ENCODE data around the gene CLNS1A.
"Not testable (repeated sequence)": the region's sequence is repeated elsewhere in the genome, so short reads cannot be mapped to it uniquely, and the experiment has no call there.

The CLNS1A gene

DNA sequence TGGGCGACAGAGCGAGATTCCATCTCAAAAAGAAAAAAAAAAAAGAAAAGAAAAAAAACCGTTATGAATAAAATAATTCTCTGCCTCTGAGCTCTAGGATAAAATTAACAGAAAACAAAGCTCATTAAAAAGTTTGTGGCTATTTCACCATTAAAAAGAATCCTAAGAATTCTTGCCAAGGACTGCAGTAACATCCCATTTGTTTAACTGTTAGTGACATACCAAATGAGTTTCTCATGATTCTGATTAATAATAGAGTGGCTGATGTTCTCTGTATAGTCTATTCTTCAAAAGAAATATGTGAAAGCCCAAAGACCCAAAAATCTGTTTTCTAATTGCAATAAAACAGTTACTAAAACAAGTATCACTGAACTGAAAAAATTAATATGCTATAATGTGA is 19.7 kb downstream of the CLNS1A start:
- DNase-seq = no peak

GRCh38 chr11:77611921-77612320 is 25.7 kb downstream of the CLNS1A start:
- no peak for DNase-seq

DNA sequence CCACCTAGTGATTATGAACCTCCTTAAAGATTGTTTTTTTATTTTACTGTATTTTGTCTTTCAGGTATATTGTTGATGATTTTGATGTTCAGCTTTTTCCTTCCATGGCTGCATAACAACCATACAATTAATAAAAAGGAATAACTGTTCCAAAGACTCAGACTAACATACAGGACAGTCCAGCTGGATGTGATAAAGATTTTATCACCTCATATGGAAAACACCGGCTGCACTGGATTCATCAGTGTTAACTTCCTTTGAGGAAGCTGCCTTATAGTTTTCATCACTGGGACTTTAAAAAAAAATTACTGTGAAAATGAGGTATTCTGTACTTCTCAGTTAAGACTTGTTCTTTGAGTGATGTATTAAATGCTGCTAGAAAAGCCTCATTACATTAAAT is 28.4 kb downstream of the CLNS1A start:
- DNase-seq = no peak

GRCh38 chr11:77604281-77604680 is 33.3 kb downstream of the CLNS1A start:
- DNase-seq = no peak

- DNase-seq = peak; percentile 10
These were observed 35.1 kb downstream of the CLNS1A start for GRCh38 chr11:77602381-77603088.

GRCh38 chr11:77598195-77598594 is 39.4 kb downstream of the CLNS1A start:
- DNase-seq = no peak

DNA sequence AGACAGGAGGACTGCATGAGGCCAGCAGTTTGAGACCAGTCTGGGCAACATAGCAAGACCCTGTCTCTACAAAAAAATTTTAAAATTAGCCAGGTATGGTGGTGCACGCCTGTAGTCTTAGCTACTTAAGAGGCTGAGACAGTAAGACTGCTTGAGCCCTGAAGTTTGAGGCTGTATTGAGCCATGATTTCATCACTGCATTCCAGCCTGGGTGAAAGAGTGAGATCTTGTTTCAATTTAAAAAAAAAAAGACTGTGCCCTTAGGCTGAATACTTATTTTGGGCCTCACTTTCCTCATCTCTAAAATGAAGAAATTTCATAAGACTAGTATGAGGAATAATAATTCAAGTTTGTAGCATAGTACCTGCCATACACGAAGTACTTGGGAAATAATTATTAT is 41.0 kb downstream of the CLNS1A start:
- DNase-seq = no peak

GRCh38 chr11:77593883-77594282 is 43.7 kb downstream of the CLNS1A start:
- DNase-seq = no peak

GRCh38 chr11:77592727-77593126 is 44.9 kb downstream of the CLNS1A start:
- DNase-seq = no peak

DNA sequence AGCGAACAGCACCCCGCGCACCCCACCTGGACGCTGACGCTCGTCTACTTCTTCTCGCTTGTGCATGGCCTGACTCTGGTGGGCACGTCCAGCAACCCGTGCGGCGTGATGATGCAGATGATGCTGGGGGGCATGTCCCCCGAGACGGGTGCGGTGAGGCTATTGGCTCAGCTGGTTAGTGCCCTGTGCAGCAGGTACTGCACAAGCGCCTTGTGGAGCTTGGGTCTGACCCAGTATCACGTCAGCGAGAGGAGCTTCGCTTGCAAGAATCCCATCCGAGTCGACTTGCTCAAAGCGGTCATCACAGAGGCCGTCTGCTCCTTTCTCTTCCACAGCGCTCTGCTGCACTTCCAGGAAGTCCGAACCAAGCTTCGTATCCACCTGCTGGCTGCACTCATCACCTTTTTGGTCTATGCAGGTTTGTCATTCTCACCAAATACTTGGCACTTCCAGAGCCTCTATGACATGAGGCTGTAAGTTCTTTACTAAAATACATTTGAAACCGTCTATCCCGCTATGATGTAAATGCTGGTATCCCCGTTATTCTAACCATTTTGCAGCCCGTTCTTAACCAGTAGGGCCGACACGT is 47.3 kb downstream of the CLNS1A start:
- DNase-seq = peak; percentile 0

GRCh38 chr11:77589521-77590193 is 47.9 kb downstream of the CLNS1A start, which contains the start of gene AQP11:
AQP11 (plus strand) TSS chr11:77589953; CDS start chr11:77589993, 40 bp downstream.
- peak; percentile 91 for DNase-seq

GRCh38 chr11:77589181-77589520 is 48.4 kb downstream of the CLNS1A start:
- no peak for DNase-seq

GRCh38 chr11:77580712-77581337 is 56.8 kb downstream of the CLNS1A start:
- DNase-seq = no peak

DNA sequence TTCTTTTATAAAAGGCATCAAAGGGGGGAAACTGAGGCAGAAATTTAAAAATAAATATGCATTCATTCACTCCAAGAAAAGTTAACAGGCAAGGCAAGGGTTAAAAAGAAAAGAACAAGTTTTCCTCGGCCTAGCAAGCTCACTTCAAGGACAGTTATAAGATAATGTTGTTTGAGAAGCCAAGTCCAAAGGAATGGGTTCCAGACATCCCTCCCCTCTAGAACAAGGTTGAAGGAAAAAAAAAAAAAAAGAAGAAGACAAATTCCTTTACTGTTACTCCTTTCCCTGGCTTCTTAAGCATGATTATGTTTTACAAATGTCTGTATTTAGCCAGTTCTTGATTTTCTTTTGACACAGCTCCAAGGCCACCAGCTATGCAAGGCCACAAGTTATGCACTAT is 62.2 kb downstream of the CLNS1A start:
- DNase-seq = not testable (repeated sequence)

DNA sequence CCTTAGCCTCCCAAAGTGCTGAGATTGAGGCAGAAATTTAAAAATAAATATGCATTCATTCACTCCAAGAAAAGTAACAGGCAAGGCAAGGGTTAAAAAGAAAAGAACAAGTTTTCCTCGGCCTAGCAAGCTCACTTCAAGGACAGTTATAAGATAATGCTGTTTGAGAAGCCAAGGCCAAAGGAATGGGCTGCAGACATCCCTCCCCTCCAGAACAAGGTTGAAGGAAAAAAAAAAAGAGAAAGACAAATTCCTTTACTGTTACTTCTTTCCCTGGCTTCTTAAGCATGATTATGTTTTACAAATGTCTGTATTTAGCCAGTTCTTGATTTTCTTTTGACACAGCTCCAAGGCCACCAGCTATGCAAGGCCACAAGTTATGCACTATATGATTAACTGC is 66.7 kb downstream of the CLNS1A start:
- not testable (repeated sequence) for DNase-seq

GRCh38 chr11:77569676-77570070 is 67.9 kb downstream of the CLNS1A start:
- DNase-seq = no peak

DNA sequence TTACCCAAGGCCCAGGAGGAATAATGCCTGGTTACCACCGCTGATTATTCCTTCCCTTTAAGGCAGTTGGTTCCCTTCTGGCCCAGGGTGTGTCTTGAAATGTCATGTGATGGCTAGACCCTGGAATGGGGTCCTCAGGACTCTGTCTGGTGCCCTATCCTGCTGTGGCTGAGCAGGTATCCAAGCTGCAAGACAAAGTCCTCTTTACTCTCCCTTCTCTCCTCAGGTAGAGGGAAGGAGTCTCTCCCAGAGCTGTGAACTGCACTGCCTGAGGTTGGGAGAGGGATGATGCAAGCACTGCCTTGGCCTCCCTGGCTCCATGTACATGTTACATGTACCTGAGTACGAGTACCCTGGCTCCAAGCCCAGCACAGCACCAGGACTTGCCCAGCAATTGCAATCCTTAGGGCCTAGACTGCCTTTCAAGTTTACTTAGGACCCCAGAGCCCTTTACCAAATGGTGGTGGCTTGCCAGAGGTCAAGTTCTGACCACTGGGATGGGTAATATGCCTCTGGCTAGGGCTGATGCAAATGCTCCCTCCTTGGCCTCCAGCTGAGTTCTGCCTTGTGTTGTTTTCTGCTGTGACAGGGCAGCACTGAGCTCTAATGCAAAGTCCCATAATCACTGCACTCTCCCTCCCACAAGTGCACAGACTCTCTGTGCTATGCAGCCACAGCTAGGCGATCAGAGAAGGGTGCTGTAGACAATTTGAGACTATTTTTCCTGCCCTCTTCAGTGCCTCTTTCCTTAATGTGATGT is 68.5 kb downstream of the CLNS1A start:
- DNase-seq = no peak

DNA sequence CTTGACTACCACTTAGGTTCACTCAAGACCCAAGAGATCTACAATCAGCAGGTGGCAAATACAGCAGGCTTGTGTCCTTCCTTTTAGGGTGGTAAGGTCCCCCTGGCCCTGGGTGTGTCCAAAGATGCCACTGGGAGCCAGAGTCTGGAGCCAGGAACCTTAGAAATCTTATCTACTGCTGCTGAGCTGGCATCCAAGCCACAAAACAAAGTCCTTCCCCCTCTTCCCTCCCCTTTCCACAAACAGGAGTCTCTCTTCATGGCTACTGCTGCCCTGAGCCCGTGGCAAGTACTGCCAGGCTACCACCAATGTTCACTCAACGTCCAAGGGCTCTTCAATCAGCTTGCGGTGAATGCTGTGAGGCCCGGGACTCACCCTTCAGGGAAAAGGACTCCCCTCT is 69.3 kb downstream of the CLNS1A start:
- DNase-seq = no peak

All from suppressor macrophage treated with lipopolysaccharide for 4 hours (primary cell).